ENCODE results near the gene RPL29. TPM values are rescaled to one million over a fixed set of nuclear protein-coding genes. Genes with fewer than 3 reads are reported as not detected.

Gene RPL29
- total and polyA plus RNA-seq, 2 of the 8 experiments (the other 6 are each of a cell fraction or from before 2014, with no cell fraction given), result 1,467 to 2,660 TPM

DNA sequence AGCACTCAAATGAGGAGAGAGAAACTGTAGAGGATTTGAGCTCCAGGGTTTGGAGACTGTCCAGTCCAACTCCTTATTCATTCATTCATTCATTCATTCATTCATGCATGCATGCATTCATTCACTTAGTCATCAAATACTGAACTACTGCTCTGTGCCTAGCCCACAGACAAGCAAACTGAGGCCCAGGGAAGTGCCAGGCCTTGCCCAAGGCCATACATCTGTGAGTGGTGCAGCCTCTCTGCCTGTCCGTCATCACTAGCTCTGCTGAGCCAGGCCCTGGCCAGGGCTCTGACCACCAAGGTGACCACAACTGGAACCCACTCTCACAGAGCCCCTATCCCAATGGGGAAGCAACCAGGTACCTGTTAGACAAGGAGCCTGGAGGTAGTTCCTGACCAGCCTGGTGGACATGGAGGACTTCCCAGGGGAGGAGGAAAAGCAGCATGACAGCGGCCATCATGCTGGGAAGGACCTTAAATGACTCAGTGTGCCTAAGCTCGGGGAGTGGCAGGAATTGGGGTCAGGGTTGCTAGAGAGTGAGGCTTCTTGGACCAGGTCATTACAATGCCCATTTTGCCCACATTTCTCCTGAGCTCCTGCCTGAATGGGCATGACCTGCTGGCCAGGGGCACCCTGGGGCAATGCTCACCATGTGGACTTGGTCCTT is 27.5 kb upstream of the RPL29 start (continued):
- no peak for TF ChIP-seq CHD7 (IDR thresholded peaks at IDR 0.05; ENCODE audit: insufficient replicate concordance, low read length)
- TF ChIP-seq FOSL1 (IDR thresholded peaks at IDR 0.05; ENCODE audit: insufficient read depth, low read depth, low read length), result no peak
- TF ChIP-seq, protein P1, sequence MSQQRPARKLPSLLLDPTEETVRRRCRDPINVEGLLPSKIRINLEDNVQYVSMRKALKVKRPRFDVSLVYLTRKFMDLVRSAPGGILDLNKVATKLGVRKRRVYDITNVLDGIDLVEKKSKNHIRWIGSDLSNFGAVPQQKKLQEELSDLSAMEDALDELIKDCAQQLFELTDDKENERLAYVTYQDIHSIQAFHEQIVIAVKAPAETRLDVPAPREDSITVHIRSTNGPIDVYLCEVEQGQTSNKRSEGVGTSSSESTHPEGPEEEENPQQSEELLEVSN (IDR thresholded peaks at IDR 0.05), result no peak
- TF ChIP-seq BCL11A (IDR thresholded peaks at IDR 0.05; ENCODE audit: low read depth in 2 of 2, low read length in 2 of 2), result no peak
- TF ChIP-seq EZH2 (IDR thresholded peaks at IDR 0.05; ENCODE audit: low read depth, low read length, severe bottlenecking), result no peak
- no peak for TF ChIP-seq SP4 (IDR thresholded peaks at IDR 0.05; ENCODE audit: low read length)
- no peak for TF ChIP-seq KDM5A (IDR thresholded peaks at IDR 0.05; ENCODE audit: low read length)
- TF ChIP-seq CEBPB (IDR thresholded peaks at IDR 0.05; ENCODE audit: low read depth, low read length), result no peak
- TF ChIP-seq PHF8 (conservative IDR thresholded peaks at IDR 0.05; ENCODE audit: low read depth, low read length), result no peak
- no peak for TF ChIP-seq TAF1 (IDR thresholded peaks at IDR 0.05; ENCODE audit: low read depth, low read length)
- no peak for TF ChIP-seq POLR2AphosphoS5 (IDR thresholded peaks at IDR 0.05; ENCODE audit: low read depth, low read length)
